ENCODE measurements around the gene CABCOCO1. TPM values are rescaled to one million over a fixed set of nuclear protein-coding genes. Genes with fewer than 3 reads are reported as not detected.

The CABCOCO1 gene, protein sequence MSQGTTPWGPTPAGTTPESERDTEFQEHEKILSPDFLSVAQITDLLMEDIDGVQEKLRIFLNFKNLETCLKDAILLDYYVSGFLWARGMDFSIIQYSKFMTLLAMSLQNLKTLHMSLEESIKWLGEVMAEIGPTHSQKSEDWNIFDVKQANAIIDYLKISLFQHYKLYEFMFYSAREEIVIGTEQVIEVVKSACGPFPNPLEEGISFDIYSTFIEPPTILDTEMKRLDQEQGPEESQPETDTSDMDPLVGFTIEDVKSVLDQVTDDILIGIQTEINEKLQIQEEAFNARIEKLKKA
- total RNA-seq, result 0.35 TPM
- long read RNA-seq, result 0 reads

DNA sequence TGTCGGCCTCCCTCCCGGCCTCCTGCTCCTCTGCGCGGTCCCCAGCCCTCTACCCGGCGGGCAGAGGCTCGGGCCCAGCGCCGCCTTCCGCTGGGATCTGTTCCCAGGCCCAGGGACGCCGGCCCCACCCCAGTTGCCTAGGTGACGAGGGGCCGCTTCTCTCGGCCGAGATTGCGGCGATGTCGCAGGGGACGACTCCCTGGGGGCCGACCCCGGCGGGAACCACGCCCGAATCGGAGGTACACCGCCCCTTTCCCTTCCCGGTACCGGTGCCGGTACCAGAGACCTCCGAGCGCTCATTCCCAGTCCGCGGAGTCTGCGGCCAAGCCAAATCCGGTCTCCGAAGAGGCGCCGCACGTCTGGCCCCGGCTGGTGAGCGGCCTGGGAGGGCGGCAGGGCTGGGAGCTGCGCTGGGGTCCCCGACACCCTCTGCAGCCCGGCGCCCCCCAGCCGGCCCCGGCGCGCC lies at the start of gene CABCOCO1:
TSS of gene CABCOCO1 (plus strand) at position 136 of the 466 bp plus-strand sequence. CDS start at position 180, 44 bp downstream.
- no peak for DNase-seq (ENCODE audit: low spot score)

DNA sequence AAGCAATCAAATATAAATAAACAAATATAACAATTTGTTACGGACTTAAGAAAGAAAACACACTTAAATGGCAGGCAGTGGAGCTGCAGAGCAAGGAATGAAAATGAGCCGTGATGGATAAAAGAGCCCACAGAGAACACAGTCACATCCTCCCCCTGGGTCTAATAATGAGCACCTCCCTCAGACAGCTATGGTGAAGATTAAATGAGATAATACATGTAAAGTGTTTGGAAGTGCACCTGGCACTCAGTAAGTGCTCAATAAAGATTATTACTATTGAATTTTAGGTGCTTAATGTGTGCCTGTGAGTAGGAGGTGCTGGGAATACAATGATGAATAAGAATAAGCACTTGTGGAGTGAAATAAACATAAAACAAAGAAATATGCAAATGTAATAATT lies 49.1 kb upstream of the CABCOCO1 start:
- no peak for DNase-seq (ENCODE audit: low spot score)

DNA sequence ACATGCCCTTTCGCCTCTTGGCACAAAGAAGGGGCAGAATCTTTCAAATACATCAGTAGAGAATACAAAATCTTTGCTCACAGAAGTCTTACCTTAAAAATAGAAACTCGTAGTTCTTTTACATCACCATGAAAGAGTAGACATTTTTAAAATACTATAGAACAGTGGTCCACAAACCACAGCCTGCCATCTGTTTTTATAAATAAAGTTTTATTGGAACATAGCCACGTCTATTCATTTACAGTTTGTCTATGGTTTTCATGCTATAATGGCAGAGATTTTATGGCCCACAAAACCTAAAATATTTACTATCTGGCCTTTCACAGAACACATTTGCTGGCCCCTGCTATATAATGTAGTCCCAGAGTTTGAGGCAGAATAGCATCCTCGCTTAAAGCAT lies 46.1 kb upstream of the CABCOCO1 start:
- no peak for DNase-seq (ENCODE audit: low spot score)

DNA sequence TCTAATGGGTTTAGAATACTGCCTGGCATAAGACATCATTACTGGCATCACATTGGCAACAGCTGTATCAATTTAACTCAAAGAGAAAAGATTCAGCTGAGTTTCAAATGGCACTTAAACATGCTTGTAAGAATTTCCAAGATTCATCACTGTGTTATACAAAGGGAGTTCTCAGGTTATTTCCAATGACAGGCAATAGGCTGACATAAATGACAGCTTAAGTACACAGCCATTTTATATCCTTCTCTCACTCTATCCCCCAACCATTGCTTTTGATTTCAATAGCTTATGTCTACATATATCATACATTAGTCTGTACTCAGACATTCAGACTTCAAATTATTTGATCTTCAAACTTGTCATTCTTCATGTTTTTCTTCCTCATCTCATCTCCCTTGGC lies 45.5 kb upstream of the CABCOCO1 start:
- DNase-seq (ENCODE audit: low spot score), result no peak

DNA sequence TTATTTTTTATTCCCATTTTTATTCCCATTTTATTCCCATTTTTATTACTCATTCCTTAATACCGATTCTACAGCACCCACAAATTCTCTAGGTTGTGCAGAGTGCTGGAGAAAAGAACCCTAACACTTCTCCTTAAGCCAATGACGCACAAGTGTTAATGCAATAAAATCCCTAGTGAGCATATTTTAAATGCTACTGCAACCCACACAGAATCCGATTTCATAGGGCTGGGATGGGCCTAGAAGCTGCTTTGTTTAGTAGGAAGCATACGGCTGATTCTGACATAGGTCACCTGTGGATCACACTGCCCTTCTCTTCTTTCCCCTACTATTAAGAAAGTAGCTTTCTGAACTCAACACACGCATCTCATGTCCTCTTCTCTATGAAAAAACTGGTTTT lies 45.1 kb upstream of the CABCOCO1 start:
- DNase-seq (ENCODE audit: low spot score), result no peak

DNA sequence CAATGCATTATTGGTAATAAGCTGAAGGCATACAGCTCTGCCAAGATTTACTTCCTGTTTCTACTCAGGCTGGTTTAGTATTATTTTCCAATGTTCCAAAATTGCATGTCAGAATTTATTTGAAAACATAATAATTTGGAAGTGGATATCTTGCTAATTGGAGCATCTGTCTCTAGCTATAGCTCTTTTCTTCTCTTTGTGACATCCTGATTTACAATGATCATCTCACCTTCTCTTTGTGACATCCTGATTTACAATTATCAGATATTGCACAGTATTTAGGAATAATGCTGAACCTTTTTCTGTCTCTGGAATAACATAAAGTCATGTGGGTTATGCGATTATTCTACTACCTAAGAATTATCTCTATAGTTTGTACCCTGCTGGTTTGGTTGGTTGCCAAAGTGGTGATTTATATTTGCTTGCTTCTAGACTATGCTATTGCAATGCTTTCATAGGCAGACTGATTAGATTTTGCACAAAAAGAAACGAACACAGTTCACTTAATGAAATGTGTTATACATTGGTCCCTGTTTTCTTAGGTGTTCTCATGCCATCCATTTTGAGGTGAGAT lies 44.3 kb upstream of the CABCOCO1 start:
- no peak for DNase-seq (ENCODE audit: low spot score)

DNA sequence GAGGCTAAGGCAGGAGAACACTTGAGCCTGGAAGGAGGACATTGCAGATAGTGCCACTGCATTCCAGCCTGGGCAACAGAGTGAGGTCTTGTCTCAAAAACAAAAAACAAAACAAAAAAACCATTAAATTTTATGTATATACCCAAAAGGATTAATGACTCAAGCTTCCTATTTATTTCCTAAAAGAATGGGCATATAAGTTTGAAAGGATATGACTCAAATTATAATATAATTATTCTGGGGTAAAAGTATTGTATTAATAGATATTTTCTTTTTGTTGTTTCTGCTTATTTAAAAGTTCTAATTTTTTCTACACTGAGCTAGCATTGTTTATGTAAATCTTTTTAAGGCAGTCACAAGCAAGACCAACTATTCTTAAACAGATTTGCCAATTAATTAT lies 42.2 kb upstream of the CABCOCO1 start:
- DNase-seq (ENCODE audit: low spot score), result no peak

DNA sequence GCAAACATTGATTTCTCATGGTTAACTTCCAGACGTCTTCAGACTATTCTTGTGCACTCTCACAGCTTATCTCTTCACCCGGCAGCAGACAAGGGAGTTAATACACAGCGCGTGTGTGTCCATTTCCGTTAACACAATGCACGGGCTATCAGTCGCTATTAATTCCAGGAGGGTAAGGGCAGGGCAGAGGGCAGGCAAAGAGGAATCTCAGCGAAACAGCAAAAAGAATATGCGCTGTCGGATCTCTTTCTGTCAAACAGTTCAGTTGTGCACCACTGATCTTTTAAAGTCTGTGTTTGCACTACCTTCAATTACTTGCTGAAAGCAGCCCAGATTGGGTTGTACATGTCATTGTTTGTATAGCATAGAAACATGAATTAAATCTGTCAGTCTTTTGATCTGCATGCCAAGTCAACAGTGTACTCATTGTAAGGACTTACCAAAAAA lies 41.1 kb upstream of the CABCOCO1 start:
- no peak for DNase-seq (ENCODE audit: low spot score)

DNA sequence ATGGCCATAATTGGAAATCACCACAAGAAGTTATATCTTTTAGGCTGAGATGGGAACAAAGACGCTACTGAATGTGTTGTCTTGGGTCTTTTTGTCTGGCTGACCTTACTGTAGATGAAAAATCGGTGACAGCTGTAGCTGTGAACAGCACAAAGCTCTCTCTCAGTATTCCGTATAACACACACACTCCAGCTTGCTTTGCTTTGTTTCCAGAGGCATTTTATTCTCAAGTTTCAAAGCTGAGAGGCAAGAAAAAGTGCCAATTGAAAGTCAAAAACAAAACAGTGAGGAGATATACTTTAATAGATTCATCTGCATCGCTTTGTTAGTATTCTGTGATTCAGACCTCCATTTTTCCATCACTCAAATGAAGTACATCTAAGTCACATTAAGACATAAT lies 39.6 kb upstream of the CABCOCO1 start:
- no peak for DNase-seq (ENCODE audit: low spot score)

DNA sequence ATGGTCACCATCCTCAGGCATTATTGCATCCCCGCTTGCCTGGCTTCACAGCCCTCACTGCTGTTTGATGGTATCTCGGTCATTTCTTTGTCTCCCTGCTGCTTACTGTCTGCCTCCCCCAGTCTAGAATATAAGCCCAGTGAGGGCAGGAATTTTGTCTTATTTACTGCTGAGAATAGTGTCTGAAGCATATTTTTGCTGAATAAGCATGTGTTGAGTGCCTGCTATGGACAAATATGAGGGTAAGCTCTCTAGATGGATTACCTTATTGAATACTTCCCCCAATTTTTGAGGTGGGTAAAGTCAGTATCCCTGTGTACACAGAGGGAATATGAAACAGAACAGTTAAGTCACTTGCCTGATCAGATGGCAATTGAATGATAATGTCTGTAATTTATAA lies 36.5 kb upstream of the CABCOCO1 start:
- no peak for DNase-seq (ENCODE audit: low spot score)

DNA sequence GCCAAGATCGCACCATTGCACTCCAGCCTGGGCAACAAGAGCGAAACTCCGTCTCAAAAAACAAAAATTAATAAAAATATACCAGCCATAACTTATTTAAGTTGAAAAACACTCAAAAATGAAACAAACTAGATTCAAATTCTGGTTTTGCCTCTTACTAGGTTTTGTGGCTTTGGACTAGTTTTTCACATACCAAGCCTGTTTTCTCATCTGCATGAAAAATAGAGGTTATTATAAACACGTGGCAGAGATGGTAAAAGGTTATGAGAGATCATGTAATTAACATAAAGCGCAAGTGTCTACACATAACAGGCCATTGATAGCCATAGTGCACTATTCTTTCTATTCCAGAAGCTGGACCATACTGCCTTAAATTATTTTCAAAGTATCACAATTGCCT lies 35.5 kb upstream of the CABCOCO1 start:
- no peak for DNase-seq (ENCODE audit: low spot score)

DNA sequence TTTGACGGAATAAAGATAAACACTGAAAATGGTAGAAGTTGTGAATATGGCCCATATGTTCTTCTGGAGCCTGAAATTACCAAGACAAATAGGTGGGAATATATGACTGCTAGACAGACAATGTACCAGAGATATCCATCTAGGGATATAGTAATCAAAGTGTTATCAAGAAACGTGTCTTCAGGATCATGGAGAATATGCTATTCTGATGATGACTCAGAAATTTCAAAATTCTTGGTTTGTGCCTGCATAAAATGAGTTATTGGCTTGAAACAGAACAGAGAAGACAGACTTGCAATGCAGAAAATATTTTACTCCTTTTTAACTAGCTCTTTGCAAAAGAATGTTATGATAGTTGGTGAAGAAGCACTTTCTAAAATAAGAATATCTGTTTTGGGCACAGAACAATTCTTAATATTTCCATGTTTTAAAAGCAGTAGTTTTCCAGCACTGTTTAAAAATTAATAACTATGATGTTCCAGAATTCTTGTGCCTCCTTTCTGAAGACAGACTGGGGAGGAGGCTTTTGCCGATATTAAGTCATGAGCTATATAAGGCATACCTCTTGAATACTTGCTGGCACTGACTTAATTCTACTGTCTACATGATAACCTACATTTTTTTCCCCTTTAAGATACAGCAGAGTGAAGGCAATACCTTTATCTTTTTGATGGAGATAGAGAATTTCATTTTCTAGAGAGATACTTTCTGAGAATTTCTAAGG lies 34.4 kb upstream of the CABCOCO1 start:
- DNase-seq (ENCODE audit: low spot score), result no peak

DNA sequence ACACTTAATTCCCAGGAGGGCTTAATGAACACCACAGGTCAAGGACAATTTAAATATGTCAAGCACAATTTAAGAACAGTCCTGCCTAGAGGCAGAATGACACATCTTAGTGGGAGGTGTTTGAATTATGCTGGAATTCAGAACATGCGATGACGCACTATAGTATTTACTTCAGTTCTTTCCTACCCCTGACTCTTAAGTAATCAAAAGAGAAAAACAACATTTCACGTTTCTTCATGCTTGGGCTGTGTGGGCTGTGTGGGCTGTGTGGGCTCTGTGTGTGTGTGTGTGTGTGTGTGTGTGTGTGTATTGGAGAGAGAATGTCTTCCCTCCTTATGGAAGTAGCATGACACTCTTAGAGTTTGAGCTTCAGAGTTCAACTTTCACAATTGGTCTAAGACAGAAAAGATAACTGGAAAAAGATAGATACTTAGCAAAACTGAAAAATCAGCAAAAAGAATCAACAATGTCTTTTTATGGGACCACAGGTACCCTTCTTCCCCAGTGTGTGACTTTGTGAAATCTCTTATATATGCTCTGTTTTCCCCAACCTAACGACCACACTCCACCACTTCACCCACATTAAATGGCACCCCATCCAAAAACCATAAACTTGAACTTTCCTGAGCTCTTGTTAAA lies 33.7 kb upstream of the CABCOCO1 start:
- no peak for DNase-seq (ENCODE audit: low spot score)

DNA sequence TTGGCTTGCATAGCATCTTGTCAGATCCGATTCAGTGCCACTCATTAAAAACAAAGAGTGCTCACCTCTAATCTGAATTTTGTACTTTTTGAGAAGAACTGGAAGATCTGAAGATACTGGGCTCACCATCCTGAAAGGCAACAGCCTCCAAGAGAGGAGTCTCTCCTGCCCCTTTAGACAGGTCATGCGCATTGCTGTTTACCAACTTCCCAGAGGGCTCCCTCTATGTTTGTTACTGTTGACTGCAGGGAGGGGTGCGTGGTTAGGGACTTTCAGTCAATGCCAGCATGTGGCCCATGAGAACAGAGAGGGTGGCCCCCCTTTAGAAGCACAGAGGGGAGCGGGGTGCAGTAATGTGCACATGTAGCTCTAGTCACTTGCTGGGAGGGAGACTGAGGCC lies 33.2 kb upstream of the CABCOCO1 start:
- DNase-seq (ENCODE audit: low spot score), result no peak

DNA sequence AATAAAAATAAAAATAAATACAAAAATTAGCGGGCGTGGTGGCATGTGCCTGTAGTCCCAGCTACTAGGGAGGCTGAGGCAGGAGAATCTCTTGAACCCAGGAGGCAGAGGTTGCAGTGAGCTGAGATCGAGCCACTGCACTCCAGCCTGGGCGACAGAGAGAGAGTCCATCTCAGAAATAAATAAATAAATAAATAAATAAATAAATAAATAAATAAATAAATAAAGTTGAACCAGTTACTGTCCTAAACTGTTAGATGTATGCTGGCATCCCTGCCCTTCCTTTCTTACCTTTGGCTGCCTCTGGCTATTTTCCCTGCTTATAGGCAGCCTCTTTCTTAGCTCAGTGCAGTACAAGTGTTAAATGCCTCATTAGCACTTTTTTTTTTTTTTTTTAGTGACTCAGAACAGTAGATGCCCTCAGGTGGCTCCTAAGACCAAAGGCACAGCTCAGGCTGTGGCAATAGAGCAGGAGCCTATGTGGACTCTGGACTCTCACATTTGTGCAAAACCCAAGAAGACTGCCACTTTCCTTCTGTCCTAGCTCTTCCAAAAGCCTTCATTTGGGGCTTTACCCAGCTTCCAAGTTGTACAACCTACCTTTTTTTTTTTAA lies 30.6 kb upstream of the CABCOCO1 start:
- no peak for DNase-seq (ENCODE audit: low spot score)

DNA sequence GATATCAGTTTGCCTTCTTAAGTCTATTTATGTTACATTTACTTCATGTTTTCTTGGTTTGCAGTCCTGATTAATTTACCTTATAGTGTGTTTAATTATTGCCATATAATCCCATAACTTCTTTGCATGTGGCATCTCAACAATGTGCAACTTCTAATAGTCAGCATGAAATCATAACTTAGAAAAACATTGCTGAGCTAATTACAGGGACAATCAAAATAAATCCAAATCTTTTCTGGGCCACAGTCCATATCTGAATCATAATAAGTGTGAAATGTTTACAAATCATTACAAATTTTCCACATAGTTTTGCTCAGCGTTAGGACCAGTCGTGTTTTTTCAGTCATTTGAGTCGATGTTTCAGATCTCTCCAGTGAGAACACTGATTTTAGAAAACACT lies 29.1 kb upstream of the CABCOCO1 start:
- DNase-seq (ENCODE audit: low spot score), result no peak

DNA sequence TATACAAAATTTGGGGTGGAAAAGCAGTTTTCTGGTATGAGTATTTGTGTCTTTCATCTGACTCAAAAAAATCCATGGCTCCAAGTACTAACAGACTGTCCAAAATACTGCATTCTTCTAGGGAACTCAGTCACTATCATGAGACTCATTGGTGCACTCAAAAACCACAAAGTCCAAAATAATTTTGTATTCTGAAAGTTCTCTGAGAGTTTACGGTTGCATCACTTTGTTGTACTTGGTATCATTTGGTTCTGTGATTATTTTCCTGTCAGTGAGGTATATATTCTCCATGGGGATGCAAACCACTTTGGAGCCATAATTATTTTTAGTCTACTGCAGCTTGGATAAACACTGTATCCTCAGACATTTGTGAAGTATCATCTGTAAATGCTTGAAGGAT lies 28.0 kb upstream of the CABCOCO1 start:
- DNase-seq (ENCODE audit: low spot score), result no peak

DNA sequence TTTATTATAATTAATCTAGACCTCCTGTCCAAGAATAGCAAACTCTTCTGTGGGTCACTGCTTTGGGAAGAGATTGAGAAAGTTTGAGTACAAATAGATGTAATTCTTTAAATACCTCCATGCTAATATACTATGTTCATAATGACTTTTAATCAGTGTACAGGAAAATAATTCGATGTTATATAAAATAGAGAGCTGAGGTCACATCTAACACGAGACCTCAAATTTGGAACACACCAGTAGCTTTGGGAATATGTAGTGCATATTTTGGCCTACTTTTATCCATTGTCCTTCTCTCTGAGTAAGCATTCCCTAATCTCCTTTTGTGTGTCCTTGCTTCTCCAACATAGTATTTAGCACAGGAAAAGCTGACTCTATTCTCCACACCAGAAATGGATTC lies 27.3 kb upstream of the CABCOCO1 start:
- DNase-seq (ENCODE audit: low spot score), result no peak

DNA sequence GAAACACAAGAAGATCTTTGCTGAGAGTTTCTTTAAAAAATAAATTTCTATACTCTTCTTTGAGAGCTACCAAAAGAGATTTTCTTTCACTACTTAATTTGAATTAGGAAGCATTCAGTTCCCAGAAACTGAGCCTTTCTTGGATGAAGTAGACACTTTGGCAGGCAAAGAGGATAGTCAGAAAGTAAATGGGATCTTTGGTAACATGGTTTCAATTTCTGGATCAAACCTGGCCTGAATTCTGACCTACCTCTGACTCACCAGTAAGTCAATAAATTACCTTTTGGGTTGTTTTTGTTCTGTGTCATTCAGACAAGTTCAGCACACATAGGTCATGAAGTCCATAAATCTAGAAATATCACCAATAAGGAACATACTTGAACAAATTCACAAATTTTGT lies 26.8 kb upstream of the CABCOCO1 start:
- no peak for DNase-seq (ENCODE audit: low spot score)

DNA sequence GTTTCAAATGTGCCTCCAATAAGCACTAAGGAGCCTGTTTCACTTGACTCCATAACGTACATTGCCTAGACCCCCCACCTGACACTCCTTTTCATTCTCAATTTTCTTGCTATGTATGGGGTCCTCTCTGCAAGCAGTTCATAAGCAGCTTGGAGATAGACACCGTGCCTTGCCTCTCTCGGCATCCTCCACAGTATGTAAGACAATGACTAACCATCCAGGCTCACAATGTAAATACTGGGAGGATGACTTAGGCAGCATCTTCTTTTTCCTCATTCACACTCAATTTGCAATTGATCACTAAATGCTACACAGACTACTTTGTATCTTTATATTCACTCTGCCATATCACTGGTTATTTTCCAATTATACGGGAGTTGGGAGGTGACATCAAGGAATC lies 22.8 kb upstream of the CABCOCO1 start:
- DNase-seq (ENCODE audit: low spot score), result no peak

DNA sequence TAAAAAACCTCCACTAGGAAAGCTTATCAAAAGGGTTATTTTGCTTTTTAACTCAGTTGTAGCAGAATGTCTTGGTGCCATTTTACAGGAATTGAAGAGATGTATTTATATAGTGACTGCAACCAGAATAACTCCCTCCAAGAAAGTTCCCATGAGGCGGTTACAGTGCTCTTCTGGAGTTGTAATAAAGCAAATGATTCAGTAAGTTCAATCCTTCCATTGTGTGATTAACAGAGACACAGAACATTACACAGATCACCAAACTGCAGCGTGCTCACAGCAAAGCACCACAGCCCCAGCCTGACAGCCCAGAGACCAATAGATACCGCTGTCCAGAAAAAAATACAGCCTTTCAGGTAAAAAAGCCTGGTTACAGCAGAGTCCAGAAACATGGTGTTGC lies 21.9 kb upstream of the CABCOCO1 start:
- DNase-seq (ENCODE audit: low spot score), result no peak

DNA sequence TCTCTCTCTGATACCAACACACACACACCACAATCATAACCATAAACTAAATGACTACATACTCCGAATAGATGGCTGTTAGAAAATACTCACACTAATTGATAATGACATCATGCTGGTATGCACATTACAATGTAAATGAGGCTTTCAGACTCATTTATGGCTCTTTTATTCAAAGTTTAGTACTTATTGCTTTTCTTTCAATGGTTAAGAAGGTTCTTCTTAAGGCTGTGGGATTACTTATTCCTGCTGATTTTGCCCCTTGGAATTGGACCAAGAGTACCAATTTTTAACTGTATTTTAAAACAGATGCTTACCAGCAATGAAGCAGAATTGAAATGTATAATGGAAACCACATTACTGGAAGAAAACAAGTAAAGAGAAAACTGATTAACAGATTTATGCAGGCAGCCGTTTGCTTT lies 20.6 kb upstream of the CABCOCO1 start:
- DNase-seq (ENCODE audit: low spot score), result no peak
